Activated CD4-positive, alpha-beta T cell treated with anti-CD3 and anti-CD28 coated beads, Interleukin-2, amount 10 ng/mL, durations not matched to agents 7 days and 5 days (primary cell): ENCODE measurements around the gene PTK7. TPM values are rescaled to one million over a fixed set of nuclear protein-coding genes. Genes with fewer than 3 reads are reported as not detected.

ENCODE experiments used
- CTCF ChIA-PET: fragments of 350-600 bp; sonication (Branson Sonifier 250); formaldehyde crosslinking; loops from one replicate; lab custom pipeline; 2021; ENCODE audit warnings: antibody characterized with exemption; lab: Charles Lee
- POLR2A ChIA-PET: fragments of 350-600 bp; sonication (Branson Sonifier 250); formaldehyde crosslinking; loops from one replicate; lab custom pipeline; 2021; ENCODE audit warnings: antibody characterized with exemption; lab: Charles Lee
- DNase-seq: peaks from one replicate; pipeline ENCODE4 v3.0.0-alpha.2; 2020
- H3K27ac Mint-ChIP-seq: one replicate; pipeline ENCODE4 v1.8.0; 2021; ENCODE audit warnings: mild to moderate bottlenecking, moderate library complexity, mixed read lengths
- H3K27me3 Mint-ChIP-seq: one replicate; pipeline ENCODE4 v1.8.0; 2021; ENCODE audit warnings: mixed read lengths
- H3K36me3 Mint-ChIP-seq: one replicate; pipeline ENCODE4 v1.8.0; 2021; ENCODE audit warnings: low read depth, mixed read lengths
- H3K4me1 Mint-ChIP-seq: one replicate; pipeline ENCODE4 v1.8.0; 2021; ENCODE audit warnings: mixed read lengths
- H3K4me3 Mint-ChIP-seq: one replicate; pipeline ENCODE4 v1.8.0; 2021; ENCODE audit warnings: mild to moderate bottlenecking, moderate library complexity, mixed read lengths
- H3K9me3 Mint-ChIP-seq: one replicate; pipeline ENCODE4 v1.8.0; 2021; ENCODE audit warnings: mixed read lengths
- total RNA-seq, 2 experiments: library from RNA; stranded (reverse); gene quantifications; one replicate each; pipeline ENCODE4 v1.2.3, GENCODE V29; 2021

PTK7 gene
- total RNA-seq, 2 experiments from 2014 or later, result 1.3 to 1.9 TPM

DNA sequence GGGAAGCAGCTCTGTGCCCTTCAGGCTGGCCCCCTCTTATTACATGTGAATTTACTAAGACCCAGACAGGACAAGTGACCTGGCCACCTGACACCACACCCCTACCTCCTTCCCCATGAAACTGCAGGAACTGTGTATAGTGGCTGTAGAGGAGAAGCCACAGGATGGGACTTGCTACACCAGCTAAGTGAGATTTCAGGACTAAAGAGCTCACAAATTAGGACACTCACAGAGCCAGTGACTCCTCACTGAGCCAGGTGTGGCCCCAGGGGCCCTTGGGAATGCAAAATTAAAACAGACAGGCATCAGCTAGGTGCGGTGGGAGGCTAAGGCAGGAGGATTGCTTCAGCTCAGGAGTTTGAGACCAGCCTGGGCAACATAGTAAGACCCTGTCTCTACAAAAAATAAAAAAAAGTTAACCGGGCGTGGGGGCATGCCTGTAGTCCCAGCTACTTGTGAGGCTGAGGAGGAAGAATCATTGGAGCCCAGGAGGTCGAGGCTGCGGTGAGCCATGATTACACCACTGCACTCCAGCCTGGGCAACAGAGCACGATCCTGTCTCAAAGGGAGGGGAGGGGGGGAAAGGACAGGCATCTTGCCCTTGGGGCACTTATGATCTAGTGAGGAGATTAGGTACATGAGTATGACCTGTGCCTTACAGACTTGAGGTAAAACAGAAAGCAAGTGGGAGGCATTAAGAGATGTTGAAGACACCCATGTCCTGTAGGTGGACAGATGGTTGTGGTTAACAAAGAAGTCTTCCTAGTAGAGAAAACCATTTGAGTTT is 71.8 kb downstream of the PTK7 start:
- Mint-ChIP-seq H3K36me3 (no peaks in the 10 kb centered on the region), H3K27ac (no peak overlapping the region), H3K4me1 (peaks cover 10% of the 10 kb centered on the region), H3K4me3 (no peak overlapping the region), H3K27me3 (no peaks in the 10 kb centered on the region), H3K9me3 (no peaks in the 10 kb centered on the region)
- CTCF ChIA-PET, result interaction anchor here (1.1 to 1.6 kb wide), 2 partner anchors 8 to 169 kb away, joined by 4 read pairs; partner anchors contain the start of gene PEX6
- POLR2A ChIA-PET, result no interaction called here
- no peak for DNase-seq

DNA sequence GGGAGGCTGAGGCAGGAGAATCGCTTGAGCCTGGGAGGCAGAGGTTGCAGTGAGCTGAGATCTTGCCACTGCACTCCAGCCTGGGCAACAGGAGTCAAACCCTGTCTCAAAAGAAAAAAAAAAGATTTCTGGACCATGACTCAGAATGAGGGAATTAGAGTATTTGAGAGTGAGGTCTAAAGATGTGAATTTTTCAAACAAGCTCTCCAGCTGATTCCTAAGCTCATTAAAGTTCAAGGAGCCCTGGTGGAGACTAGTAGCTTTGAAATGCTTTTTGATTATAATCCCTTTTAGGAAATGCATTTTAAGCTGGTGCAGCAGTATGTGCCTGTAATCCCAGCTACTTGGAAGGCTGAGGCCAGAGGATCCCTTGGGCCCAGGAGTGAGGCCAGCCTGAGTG is 73.2 kb downstream of the PTK7 start:
- no peak for DNase-seq
- CTCF ChIA-PET, result interaction anchor here (0.7 kb wide), 1 partner anchor 132 kb away, joined by 3 read pairs; no protein-coding TSS in a partner anchor
- H3K9me3 Mint-ChIP-seq, result no peaks in the 10 kb centered on the region
- POLR2A ChIA-PET, result no interaction called here
- H3K27me3 Mint-ChIP-seq, result no peaks in the 10 kb centered on the region
- no peak overlapping the region for H3K27ac Mint-ChIP-seq
- H3K36me3 Mint-ChIP-seq, result no peaks in the 10 kb centered on the region
- no peak overlapping the region for H3K4me3 Mint-ChIP-seq
- no peaks in the 10 kb centered on the region for H3K4me1 Mint-ChIP-seq

DNA sequence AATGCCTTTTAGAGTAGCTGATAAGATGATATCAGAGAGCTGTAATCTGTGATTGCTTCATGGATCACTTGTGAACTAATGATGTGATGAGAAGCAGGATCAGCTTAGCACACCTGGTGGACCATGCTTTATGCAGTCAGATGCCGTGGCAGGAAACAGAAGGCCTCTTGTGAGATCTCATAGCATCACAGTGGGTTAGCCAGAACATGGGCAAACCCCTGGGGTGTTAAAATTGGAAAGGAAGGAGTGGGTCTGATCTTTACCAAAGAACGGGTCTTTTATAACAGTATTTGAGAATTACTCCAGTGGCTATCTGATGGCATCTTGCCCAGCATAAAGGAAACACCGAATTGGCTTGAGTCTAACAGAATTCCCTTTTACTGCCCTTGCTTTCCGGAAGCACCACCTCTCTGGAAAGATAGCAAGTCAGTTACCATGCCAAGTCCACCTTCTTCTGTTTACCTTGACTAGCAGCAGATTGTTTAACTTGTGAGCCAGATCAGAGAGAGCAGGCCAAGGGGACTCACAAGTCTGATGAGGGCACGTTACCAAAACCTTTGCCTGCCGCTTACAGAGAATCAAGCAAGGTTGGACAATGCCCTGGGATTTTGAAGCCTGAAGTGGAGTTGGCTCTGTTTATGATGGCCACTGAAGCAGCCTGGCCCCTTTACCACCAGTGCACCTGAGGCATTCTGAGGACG is 74.1 kb downstream of the PTK7 start:
- POLR2A ChIA-PET, result no interaction called here
- CTCF ChIA-PET, result no interaction called here
- Mint-ChIP-seq H3K4me1 (no peaks in the 10 kb centered on the region), H3K27ac (no peak overlapping the region), H3K9me3 (no peaks in the 10 kb centered on the region), H3K27me3 (no peaks in the 10 kb centered on the region), H3K4me3 (no peak overlapping the region), H3K36me3 (no peaks in the 10 kb centered on the region)
- no peak for DNase-seq

DNA sequence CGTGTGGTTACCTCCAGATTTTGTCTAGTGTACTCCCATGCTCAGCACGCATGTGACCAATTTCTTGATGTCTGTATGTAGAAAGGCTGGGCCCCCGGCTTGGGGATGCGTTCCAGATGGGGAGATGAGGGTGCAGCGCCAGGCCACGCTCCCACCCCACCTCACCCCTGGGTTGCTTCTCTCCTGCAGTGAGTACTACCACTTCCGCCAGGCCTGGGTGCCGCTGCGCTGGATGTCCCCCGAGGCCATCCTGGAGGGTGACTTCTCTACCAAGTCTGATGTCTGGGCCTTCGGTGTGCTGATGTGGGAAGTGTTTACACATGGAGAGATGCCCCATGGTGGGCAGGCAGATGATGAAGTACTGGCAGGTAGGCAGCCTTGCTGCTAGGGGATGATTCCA is 83.5 kb downstream of the PTK7 start:
- POLR2A ChIA-PET, result no interaction called here
- no peaks in the 10 kb centered on the region for H3K9me3 Mint-ChIP-seq
- CTCF ChIA-PET, result interaction anchor here (0.5 kb wide), 1 partner anchor 1250 kb away, joined by 3 read pairs; no protein-coding TSS in a partner anchor

DNA sequence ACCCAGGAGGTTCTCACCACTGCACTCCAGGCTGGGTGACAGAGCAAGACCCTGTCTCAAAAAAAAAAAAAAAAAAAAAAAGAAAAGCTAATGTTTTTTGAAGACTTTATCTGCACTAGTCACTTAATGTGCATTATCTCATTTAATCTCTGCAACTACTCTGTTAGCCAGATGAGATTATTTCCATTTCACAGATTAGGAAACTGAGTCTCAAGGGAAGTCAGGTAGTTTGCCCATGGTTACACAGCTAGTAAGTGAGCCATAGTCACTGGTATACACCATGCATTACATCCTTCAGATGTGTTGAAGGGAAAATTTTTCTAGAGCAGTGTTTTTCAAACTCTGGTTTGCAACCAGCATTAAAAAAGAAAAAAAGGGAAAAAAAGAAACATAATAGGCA is 87.8 kb downstream of the PTK7 start:
- no peaks in the 10 kb centered on the region for H3K36me3 Mint-ChIP-seq
- H3K27ac Mint-ChIP-seq, result no peak overlapping the region
- no peaks in the 10 kb centered on the region for H3K9me3 Mint-ChIP-seq
- H3K4me1 Mint-ChIP-seq, result no peaks in the 10 kb centered on the region
- ChIA-PET POLR2A (no interaction called here), CTCF (interaction anchor here (0.7 to 2.0 kb wide), 3 partner anchors 20 to 67 kb away, joined by 3 to 15 read pairs (median 3); no protein-coding TSS in a partner anchor)
- no peak for DNase-seq
- no peaks in the 10 kb centered on the region for H3K27me3 Mint-ChIP-seq
- no peak overlapping the region for H3K4me3 Mint-ChIP-seq

More for the DNA sequence above, 83.5 kb downstream of the PTK7 start:
- DNase-seq, result no peak
- Mint-ChIP-seq H3K36me3 (no peaks in the 10 kb centered on the region), H3K4me1 (no peaks in the 10 kb centered on the region), H3K4me3 (no peak overlapping the region), H3K27me3 (no peaks in the 10 kb centered on the region), H3K27ac (no peak overlapping the region)

DNA sequence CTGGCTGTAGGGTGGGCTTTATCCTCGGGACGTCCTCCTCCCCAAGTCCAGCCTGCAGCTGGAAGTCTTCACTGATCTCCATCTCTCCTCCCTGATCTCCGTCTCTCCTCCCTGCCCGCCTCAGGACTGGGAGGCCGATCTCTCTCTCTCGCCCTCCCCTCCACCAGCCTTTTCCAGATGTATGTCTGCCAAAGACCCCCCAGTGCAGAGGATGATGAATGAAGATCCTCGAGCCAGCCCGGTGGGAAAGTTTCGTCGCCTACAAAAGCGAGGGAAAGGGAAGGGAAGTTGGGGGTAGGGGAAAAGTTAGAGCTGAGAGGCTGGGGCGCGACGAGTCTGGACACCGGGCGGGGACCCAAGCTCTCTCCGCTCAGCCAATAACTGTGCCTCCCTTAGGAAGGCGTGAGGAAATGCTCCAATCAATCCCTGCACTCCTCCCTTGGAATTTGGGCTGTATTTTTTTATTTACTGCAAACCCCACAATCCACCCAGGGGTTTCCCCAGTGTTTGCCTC is 94.4 kb downstream of the PTK7 start:
- ChIA-PET CTCF (interaction anchor here (0.8 to 1.5 kb wide), 3 partner anchors 27 to 258 kb away, joined by 3 to 8 read pairs (median 4); partner anchors contain the start of gene ABCC10), POLR2A (no interaction called here)
- H3K27me3 Mint-ChIP-seq, result no peaks in the 10 kb centered on the region
- peaks cover 13% of the 10 kb centered on the region for H3K36me3 Mint-ChIP-seq
- H3K27ac Mint-ChIP-seq, result peak overlapping the region; percentile 94
- peak overlapping the region; percentile 89 for H3K4me3 Mint-ChIP-seq
- DNase-seq, result no peak
- H3K9me3 Mint-ChIP-seq, result no peaks in the 10 kb centered on the region
- peaks cover 41% of the 10 kb centered on the region for H3K4me1 Mint-ChIP-seq

DNA sequence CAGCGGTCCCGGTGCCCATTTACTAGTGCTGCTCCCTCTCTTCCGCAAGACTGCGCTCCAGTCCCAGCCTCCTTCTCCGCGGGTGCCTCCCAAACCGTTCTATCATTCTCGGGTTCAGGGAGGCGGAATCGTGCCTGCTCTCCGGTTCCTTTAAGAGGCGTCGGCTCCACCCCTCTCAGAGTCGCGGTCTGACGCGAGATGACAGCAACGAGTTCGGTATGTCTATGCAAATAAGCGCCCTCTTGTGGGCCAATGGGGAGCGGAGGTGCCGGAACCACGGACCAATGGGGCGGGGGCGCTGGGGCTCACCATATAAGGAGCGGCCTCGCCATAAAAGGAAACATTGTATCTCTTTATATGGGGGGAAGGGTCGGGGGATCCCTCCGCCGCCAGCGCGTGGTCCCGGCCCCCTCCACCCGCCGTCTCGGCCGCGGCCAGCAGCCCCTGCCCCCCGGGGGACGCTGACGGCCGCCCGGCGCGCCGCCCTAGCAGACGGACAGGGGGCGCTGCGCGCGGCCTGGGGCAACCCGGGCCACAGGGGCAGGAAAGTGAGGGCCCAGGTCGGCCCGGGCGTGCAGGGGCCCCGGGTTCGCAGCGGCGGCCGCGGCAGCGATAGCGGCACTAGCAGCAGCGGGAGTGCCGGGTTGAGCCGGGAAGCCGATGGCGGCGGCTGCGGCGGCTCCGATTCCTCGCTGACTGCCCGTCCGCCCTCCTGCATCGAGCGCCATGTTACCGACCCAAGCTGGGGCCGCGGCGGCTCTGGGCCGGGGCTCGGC is 95.0 kb downstream of the PTK7 start, which contains the start of gene SRF:
Gene SRF (plus strand): TSS at position 339 of the 776 bp plus-strand sequence. CDS start 388 bp downstream, at position 727.
- ChIA-PET CTCF (interaction anchor here (0.7 to 1.5 kb wide), 7 partner anchors 9 to 257 kb away, joined by 3 to 8 read pairs (median 4); partner anchors contain the start of genes ABCC10, CUL9, MRPL2 and ZNF318), POLR2A (interaction anchor here (1.0 kb wide), 1 partner anchor 112 kb away, joined by 3 read pairs; the partner anchor contains the start of genes KLC4 and MRPL2)
- Mint-ChIP-seq H3K4me3 (peak within 1 kb of the TSS; percentile 97), H3K4me1 (peaks cover 48% of the 10 kb centered on the region), H3K36me3 (peaks cover 20% of the 10 kb centered on the region), H3K9me3 (no peaks in the 10 kb centered on the region), H3K27me3 (no peaks in the 10 kb centered on the region), H3K27ac (peak within 1 kb of the TSS; percentile 94)
- DNase-seq, result peak; percentile 100

DNA sequence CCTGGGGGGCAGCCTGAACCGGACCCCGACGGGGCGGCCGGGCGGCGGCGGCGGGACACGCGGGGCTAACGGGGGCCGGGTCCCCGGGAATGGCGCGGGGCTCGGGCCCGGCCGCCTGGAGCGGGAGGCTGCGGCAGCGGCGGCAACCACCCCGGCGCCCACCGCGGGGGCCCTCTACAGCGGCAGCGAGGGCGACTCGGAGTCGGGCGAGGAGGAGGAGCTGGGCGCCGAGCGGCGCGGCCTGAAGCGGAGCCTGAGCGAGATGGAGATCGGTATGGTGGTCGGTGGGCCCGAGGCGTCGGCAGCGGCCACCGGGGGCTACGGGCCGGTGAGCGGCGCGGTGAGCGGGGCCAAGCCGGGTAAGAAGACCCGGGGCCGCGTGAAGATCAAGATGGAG is 95.6 kb downstream of the PTK7 start:
- Mint-ChIP-seq H3K27ac (peak overlapping the region; percentile 94), H3K36me3 (peaks cover 25% of the 10 kb centered on the region), H3K9me3 (no peaks in the 10 kb centered on the region), H3K4me3 (peak overlapping the region; percentile 97), H3K27me3 (no peaks in the 10 kb centered on the region), H3K4me1 (peaks cover 49% of the 10 kb centered on the region)
- ChIA-PET CTCF (interaction anchor here (0.7 to 1.1 kb wide), 5 partner anchors 8 to 198 kb away, joined by 3 to 4 read pairs (median 4); partner anchors contain the start of genes CUL9, MRPL2 and ZNF318), POLR2A (interaction anchor here (1.0 kb wide), 1 partner anchor 113 kb away, joined by 3 read pairs; the partner anchor contains the start of genes KLC4 and MRPL2)
- peak; percentile 31 for DNase-seq

DNA sequence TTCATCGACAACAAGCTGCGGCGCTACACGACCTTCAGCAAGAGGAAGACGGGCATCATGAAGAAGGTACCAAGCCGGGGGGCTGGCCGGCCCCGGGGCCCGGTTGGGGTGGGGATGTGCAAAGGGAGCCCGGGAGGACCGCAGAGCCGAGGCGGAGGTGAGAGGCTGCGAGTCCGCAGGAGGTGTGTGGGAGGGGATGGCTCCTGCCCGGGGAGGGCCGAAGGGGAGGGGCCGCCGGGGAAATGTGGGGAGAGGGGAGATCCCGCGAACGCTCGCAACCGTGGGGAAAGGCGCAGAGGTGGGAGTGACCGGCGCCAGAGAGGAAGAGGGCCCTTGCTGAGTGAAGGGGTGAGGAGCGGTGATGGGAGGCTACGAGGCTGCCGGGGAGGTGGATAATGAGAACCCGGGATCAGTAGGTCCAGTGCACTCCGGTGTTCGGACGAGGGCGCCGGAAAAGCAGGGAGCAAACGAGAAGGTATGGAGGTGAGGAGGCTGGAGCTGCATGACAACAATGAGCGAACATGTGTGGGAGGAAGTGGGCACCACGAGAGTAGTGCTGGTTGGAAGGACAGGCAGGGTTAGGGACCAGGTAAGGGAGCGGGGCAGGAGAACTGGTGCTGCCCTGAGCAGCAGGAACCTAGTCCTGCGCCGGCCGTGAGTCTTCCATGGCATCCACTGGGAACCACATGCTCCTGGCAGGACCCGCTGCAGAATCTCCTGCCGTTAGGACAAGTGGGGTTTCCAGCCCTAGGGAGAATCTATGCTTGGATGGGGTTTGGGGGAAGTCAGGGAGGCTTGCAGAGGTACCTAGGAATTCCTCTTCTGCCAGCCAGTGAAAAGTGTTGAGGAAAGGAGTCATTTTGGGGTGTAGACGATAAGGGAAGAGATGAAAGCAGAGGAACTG is 96.2 kb downstream of the PTK7 start:
- ChIA-PET CTCF (interaction anchor here (0.7 to 2.9 kb wide), 9 partner anchors 8 to 334 kb away, joined by 3 to 15 read pairs (median 4); partner anchors contain the start of genes CNPY3, CUL9, DNPH1 and MRPL2), POLR2A (interaction anchor here (0.6 to 1.0 kb wide), 2 partner anchors 113 to 211 kb away, joined by 3 read pairs; partner anchors contain the start of genes KLC4 and MRPL2)
- H3K36me3 Mint-ChIP-seq, result peaks cover 25% of the 10 kb centered on the region
- no peaks in the 10 kb centered on the region for H3K27me3 Mint-ChIP-seq
- H3K27ac Mint-ChIP-seq, result peak overlapping the region; percentile 94
- H3K4me3 Mint-ChIP-seq, result peak overlapping the region; percentile 97
- no peaks in the 10 kb centered on the region for H3K9me3 Mint-ChIP-seq
- H3K4me1 Mint-ChIP-seq, result peaks cover 49% of the 10 kb centered on the region
- peak; percentile 56 for DNase-seq

DNA sequence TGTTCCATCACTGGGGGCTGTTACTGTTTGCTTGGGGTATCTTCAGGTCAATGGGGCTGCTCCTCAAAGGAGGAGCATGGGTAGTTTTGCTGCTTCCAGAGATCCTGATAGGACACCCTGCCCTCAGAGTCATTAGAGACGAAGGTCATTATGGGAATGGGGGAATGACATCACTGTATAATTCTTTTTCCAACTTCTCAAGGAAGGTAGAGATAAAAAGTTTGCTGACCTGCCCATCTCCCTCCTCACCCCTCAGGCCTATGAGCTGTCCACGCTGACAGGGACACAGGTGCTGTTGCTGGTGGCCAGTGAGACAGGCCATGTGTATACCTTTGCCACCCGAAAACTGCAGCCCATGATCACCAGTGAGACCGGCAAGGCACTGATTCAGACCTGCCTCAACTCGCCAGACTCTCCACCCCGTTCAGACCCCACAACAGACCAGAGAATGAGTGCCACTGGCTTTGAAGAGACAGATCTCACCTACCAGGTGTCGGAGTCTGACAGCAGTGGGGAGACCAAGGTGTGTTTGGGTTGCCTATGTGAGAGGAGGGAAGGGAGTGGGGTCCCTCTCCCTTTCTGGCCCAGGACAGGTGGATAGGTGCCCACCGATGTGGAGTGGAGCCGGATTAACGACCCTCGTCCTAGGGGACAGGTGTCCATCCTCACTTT is 97.6 kb downstream of the PTK7 start:
- Mint-ChIP-seq H3K36me3 (peaks cover 38% of the 10 kb centered on the region), H3K9me3 (no peaks in the 10 kb centered on the region), H3K4me3 (peak overlapping the region; percentile 97), H3K4me1 (peaks cover 49% of the 10 kb centered on the region), H3K27me3 (no peaks in the 10 kb centered on the region), H3K27ac (peak overlapping the region; percentile 94)
- peak; percentile 31 for DNase-seq
- ChIA-PET POLR2A (interaction anchor here (2.4 kb wide), 1 partner anchor 245 kb away, joined by 6 read pairs; the partner anchor contains the start of gene CNPY3), CTCF (interaction anchor here (1.0 to 2.9 kb wide), 6 partner anchors 15 to 333 kb away, joined by 3 to 15 read pairs (median 4); partner anchors contain the start of genes CNPY3 and DNPH1)
